SH-SY5Y (cell line): ENCODE data around the gene PCDHGA9.

Experiments
- GATA2 ChIP-seq: IDR thresholded peaks from 2 replicates; pipeline ENCODE4 v1.6.1; 2011; ENCODE audit warnings: mild to moderate bottlenecking, low read depth, low read length
- GATA3 ChIP-seq: IDR thresholded peaks from 2 replicates; pipeline ENCODE4 v1.6.1; 2011; ENCODE audit warnings: low read depth, mild to moderate bottlenecking, low read length, moderate library complexity

DNA sequence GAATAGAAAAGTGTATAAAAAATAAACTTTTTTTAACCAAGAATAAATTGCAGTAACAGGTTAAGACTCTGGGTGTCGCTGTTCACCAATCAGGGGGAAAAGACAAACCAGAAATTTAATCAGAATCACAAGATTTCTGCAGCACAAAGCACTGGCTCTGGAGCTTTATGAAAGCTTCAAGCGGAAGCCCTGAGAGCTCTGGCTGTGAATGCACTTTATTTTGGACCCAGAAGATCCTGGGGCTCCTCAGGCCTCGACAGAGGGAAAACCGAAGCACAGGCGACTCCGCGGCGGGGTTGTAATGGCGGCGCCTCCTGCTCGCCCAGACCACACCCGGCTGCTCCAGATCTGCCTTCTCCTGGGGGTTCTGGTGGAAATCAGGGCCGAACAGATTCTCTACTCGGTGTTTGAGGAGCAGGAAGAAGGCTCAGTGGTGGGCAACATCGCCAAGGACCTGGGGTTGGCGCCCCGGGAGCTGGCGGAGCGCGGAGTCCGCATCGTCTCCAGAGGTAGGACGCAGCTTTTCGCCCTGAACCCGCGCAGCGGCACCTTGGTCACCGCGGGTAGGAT, 47.6 kb upstream of the PCDHGA9 start, which contains the start of gene PCDHGA4:
- no peak for TF ChIP-seq GATA2
- TF ChIP-seq GATA3, result no peak
